ENCODE measurements around the gene TMED9. TPM values are rescaled to one million over a fixed set of nuclear protein-coding genes. Genes with fewer than 3 reads are reported as not detected.
A peak's percentile ranks its signal among the peaks of the same experiment; 100 is the strongest.

Gene TMED9
- total RNA-seq, 1 experiment from 2014 or later = 156 TPM

DNA sequence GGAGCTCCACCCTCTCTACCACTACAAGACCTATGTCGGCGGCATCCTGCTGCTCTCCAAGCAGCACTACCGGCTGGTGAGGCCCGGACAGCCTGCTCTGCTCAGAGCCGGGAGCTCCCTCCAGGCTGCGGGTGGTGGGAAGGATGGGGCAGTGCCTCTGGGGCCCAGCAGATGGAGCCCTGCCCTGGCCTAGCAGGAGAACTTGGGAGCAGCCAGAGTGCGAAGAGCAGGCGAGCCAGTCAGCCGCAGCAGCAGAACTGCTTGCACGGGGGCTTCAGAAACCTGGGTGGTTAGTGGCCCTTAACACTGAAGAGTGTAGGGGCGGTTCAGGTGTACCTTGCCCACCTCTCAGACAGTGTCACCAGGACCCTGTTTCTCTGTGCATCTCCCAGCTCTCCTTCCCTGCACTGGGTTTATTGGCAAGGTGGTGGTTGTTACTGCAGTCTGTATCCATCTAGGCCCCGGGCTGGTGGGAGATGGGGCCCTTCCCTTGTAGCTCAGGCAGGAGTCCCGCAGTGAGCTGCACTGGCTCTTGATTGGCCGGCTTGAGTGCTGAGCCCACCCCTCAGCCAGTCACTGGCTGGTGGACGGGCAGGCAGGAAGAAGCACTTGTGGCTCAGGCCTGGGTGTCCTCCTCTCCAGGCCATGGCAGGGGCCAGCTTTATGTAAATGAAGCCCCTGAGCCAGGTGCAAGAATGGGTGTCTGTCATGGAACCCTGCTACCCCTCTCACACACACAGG, 15.6 kb downstream of the TMED9 start:
- Histone ChIP-seq H2BK120ac (ENCODE audit: low read depth, low read length, poor library complexity, severe bottlenecking) (no peak overlapping the region), H3K9ac (ENCODE audit: extremely low read depth, insufficient read length, low read length) (no peak overlapping the region), H2BK12ac (ENCODE audit: insufficient read length, low read depth, low read length) (no peak overlapping the region), H3K79me1 (ENCODE audit: insufficient read depth, low read depth, low read length, poor library complexity, severe bottlenecking) (no peaks in the 10 kb centered on the region), H3K9me3 (ENCODE audit: control insufficient read depth, low read depth, low read length) (no peaks in the 10 kb centered on the region), H2AFZ (ENCODE audit: low read length) (no peak overlapping the region), H3K27ac (ENCODE audit: insufficient read length, low read depth, low read length) (no peak overlapping the region), H3K23ac (ENCODE audit: insufficient read length, low read depth, low read length) (no peak overlapping the region), H2BK5ac (ENCODE audit: insufficient read length, low read length) (no peak overlapping the region), H3T11ph (ENCODE audit: low read length) (no peak overlapping the region), H2AK5ac (ENCODE audit: insufficient read length, low read length) (no peak overlapping the region), H3K4me2 (ENCODE audit: insufficient read depth, insufficient read length, low read length) (peak overlapping the region; percentile 3), H2BK15ac (ENCODE audit: low read depth, low read length) (no peak overlapping the region), H3K18ac (ENCODE audit: insufficient read length, low read depth, low read length) (no peak overlapping the region), H2BK20ac (ENCODE audit: low read depth, low read length, poor library complexity, severe bottlenecking) (no peak overlapping the region), H4K8ac (replicated peaks; ENCODE audit: insufficient read length, low read depth, low read length) (no peak overlapping the region), H3K27me3 (ENCODE audit: insufficient read depth, low read length) (no peaks in the 10 kb centered on the region), H3K56ac (ENCODE audit: insufficient read length, low read depth, low read length) (no peak overlapping the region), H3K23me2 (ENCODE audit: insufficient read length, low read depth, low read length, poor library complexity, severe bottlenecking) (no peaks in the 10 kb centered on the region), H4K5ac (ENCODE audit: insufficient read length, low read depth, low read length) (no peak overlapping the region), H3K14ac (ENCODE audit: insufficient read depth, low read length) (no peak overlapping the region; the same call in 1 of the 2 replicates), H3K4ac (ENCODE audit: low read depth, low read length) (no peak overlapping the region), H3K79me2 (ENCODE audit: insufficient read depth, low read length) (no peaks in the 10 kb centered on the region), H4K91ac (ENCODE audit: insufficient read length, low read depth, low read length) (no peak overlapping the region), H4K20me1 (ENCODE audit: control insufficient read depth, insufficient read depth, insufficient read length) (no peaks in the 10 kb centered on the region), H3K4me1 (ENCODE audit: insufficient read depth, low read length) (no peaks in the 10 kb centered on the region; the same call in 1 of the 2 replicates)
- Mint-ChIP-seq H3K9me3 (no peaks in the 10 kb centered on the region), H3K27me3 (ENCODE audit: low read depth) (no peaks in the 10 kb centered on the region), H3K4me3 (no peak overlapping the region), H3K36me3 (ENCODE audit: insufficient read depth in 1 of 3, low read depth in 3 of 3) (peaks cover 2 to 27% (median 15%) of the 10 kb centered on the region in 3 experiments; a peak in 5 of 7 replicates), H3K27ac (peak overlapping the region; percentile 73 to 95 (median 78); a peak in 5 of 7 replicates), H3K4me1 (peaks cover 13 to 19% of the 10 kb centered on the region in 2 experiments)
- no CpG with 5 or more reads among the region's 15 CpGs for WGBS (ENCODE audit: extremely low coverage, insufficient read length, low lambda C conversion rate)
- TF ChIP-seq, protein P1, sequence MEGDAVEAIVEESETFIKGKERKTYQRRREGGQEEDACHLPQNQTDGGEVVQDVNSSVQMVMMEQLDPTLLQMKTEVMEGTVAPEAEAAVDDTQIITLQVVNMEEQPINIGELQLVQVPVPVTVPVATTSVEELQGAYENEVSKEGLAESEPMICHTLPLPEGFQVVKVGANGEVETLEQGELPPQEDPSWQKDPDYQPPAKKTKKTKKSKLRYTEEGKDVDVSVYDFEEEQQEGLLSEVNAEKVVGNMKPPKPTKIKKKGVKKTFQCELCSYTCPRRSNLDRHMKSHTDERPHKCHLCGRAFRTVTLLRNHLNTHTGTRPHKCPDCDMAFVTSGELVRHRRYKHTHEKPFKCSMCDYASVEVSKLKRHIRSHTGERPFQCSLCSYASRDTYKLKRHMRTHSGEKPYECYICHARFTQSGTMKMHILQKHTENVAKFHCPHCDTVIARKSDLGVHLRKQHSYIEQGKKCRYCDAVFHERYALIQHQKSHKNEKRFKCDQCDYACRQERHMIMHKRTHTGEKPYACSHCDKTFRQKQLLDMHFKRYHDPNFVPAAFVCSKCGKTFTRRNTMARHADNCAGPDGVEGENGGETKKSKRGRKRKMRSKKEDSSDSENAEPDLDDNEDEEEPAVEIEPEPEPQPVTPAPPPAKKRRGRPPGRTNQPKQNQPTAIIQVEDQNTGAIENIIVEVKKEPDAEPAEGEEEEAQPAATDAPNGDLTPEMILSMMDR (conservative IDR thresholded peaks at IDR 0.05) = peak; percentile 95
- DNase-seq = peak; percentile 96
